Measurements from ENCODE around the gene FAM107B.

DNA sequence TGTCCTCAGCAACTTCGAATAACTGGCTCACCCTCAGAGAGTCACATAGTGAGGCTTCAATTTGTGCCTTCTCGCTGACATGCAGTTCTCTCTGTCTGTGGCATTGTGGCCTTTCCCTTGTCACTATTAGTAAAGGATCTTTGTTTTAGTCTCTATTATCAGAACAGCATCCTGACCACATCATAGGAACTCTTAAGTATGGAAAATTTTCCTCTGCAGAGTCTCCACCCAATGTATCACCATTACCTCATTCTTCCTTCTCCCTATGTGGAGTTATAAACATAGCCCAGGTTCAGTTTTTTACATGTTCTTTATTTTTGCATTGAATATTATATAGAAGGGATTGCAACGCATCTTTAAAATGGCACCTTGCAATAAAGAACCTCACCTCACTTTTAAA, 112.9 kb downstream of the FAM107B start:
- TF ChIP-seq CTCF (IDR thresholded peaks at IDR 0.05) (no peak), POLR2A (IDR thresholded peaks at IDR 0.05) (no peak)

Data from adrenal gland (tissue), 5 donors.